PC-9 (cell line): ENCODE measurements around the gene BST2. TPM values are rescaled to one million over a fixed set of nuclear protein-coding genes. Genes with fewer than 3 reads are reported as not detected.
A peak's percentile ranks its signal among the peaks of the same experiment; 100 is the strongest.

Experiments used
- BruUV-seq: library from RNA; stranded (reverse); fragments of 400-500 nt; replicated peaks from 2 replicates; lab custom pipeline; 2021; lab: Mats Ljungman, UMichigan
- CTCF ChIA-PET: fragments of 300-600 bp; sonication (Branson Sonifier 250); formaldehyde crosslinking; loops from one replicate; lab custom pipeline; 2022; ENCODE audit warnings: antibody characterized with exemption; lab: Charles Lee
- POLR2A ChIA-PET: fragments of 300-600 bp; sonication (Branson Sonifier 250); formaldehyde crosslinking; loops from one replicate; lab custom pipeline; 2022; ENCODE audit warnings: antibody characterized with exemption; ENCODE audit not compliant: unreplicated experiment; lab: Charles Lee
- DNase-seq, 2 experiments: peaks; one replicate each; pipeline versions ENCODE4 v3.0.0 to v3.0.0-alpha.2; 2015 to 2022; ENCODE audit warnings: mixed read lengths in 1 of 2
- H2AFZ ChIP-seq: fragments of 200-600 bp; sonication (generic); 2 replicates; pipeline ENCODE4 v1.8.1; 2017; ENCODE audit warnings: antibody characterized with exemption
- H3F3A ChIP-seq: fragments of 200-600 bp; sonication (generic); 2 replicates; pipeline ENCODE4 v1.8.1; 2017; ENCODE audit warnings: antibody characterized with exemption, mild to moderate bottlenecking, low read depth; ENCODE audit not compliant: insufficient read depth
- H3K27ac ChIP-seq: fragments of 200-600 bp; sonication (generic); 2 replicates; pipeline ENCODE4 v1.6.1; 2016; ENCODE audit warnings: mixed run types
- H3K27me3 ChIP-seq: fragments of 200-600 bp; sonication (generic); 2 replicates; pipeline ENCODE4 v1.6.1; 2016; ENCODE audit warnings: low read depth, mixed run types; ENCODE audit not compliant: insufficient read depth
- H3K36me3 ChIP-seq: fragments of 200-600 bp; sonication (generic); 2 replicates; pipeline ENCODE4 v1.6.1; 2016; ENCODE audit warnings: low read depth, mixed run types
- H3K4me1 ChIP-seq: fragments of 200-600 bp; sonication (generic); replicated peaks from 2 replicates; pipeline ENCODE4 v1.6.1; 2016; ENCODE audit warnings: mixed run types; ENCODE audit not compliant: insufficient read depth
- H3K4me2 ChIP-seq: fragments of 200-600 bp; sonication (generic); 2 replicates; pipeline ENCODE4 v1.6.1; 2017; ENCODE audit warnings: mixed run types
- H3K4me3 ChIP-seq: fragments of 200-600 bp; sonication (generic); 2 replicates; pipeline ENCODE4 v1.6.1; 2016; ENCODE audit warnings: mixed run types
- H3K79me2 ChIP-seq: fragments of 200-600 bp; sonication (generic); 2 replicates; pipeline ENCODE4 v1.6.1; 2017; ENCODE audit warnings: low read depth, mixed run types
- H3K9me2 ChIP-seq: fragments of 200-600 bp; sonication (generic); 2 replicates; pipeline ENCODE4 v1.8.1; 2017; ENCODE audit warnings: mild to moderate bottlenecking; ENCODE audit not compliant: insufficient read depth
- H3K9me3 ChIP-seq: fragments of 200-600 bp; sonication (generic); 2 replicates; pipeline ENCODE4 v1.8.1; 2016; ENCODE audit warnings: low read depth; ENCODE audit not compliant: insufficient read depth
- H4K20me1 ChIP-seq: fragments of 200-600 bp; sonication (generic); 2 replicates; pipeline ENCODE4 v1.8.1; 2017; ENCODE audit not compliant: insufficient read depth
- CTCF ChIP-seq: fragments of 200-600 bp; sonication (generic); conservative IDR thresholded peaks from 2 replicates; pipeline ENCODE4 v1.6.1; 2017; ENCODE audit warnings: mixed run types, antibody characterized with exemption, mild to moderate bottlenecking, moderate library complexity
- EZH2 ChIP-seq: fragments of 200-600 bp; sonication (generic); IDR thresholded peaks from 2 replicates; pipeline ENCODE4 v1.8.0; 2017; ENCODE audit warnings: antibody characterized with exemption, low read depth
- intact Hi-C: fragments of 100-400 bp; cut with micrococcal nuclease; formaldehyde crosslinking; loops from one replicate; pipeline ENCODE4 v1.10.0; 2022; ENCODE audit not compliant: unreplicated experiment
- total RNA-seq: library from RNA; stranded (reverse); gene quantifications from 2 replicates; pipeline ENCODE4 v1.2.3, GENCODE V29; 2021

BST2 gene
- total RNA-seq, 1 experiment from 2014 or later, result 2.7 TPM

DNA sequence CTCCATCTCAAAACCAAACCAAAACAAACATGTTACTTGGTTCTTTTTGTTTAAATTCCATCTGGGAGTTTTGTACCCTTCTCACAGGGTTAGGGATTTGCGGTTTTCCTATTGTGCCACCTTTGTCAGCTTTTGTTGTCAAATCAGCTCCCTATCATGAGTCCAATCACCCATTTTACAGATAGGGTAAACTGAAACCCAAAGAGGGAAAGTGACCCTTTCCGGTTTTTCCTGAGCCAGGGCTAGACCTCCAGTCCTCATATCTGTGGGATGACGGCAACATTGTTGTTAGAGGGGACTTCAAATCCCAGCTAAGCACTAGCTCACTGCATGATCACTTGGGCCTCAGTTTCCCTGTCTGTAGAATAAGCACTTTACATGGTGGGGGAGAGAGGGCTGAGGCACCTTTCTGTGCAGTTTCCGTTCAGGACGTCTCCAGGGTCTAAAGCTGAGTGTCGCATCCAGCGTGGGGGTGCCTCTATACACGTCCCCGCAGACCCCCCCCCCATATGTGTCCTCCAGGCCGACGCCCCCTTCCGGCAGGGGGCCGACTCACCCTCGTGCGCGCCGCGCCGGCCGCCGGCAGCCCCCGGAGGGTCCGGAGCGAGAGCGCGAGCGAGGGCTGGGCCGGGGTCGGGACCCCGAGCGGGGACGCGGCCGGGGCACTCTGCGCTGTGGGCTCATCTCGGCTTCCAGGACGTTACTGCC lies 15.3 kb downstream of the BST2 start:
- Histone ChIP-seq H3K4me1 (peaks cover 7% of the 10 kb centered on the region), H3K4me2 (peak overlapping the region; percentile 96; the same call in 1 of the 2 replicates), H2AFZ (no peak overlapping the region), H3K27ac (no peak overlapping the region), H3K79me2 (no peaks in the 10 kb centered on the region), H3F3A (peaks cover 7% of the 10 kb centered on the region; the same call in 1 of the 2 replicates), H3K4me3 (no peak overlapping the region), H3K27me3 (no peaks in the 10 kb centered on the region), H3K9me3 (0 out of 2 replicates have a peak, but pooled peaks cover 4% of the 10 kb centered on the region), H3K9me2 (no peaks in the 10 kb centered on the region), H4K20me1 (no peaks in the 10 kb centered on the region), H3K36me3 (no peaks in the 10 kb centered on the region)
- CTCF ChIA-PET, result interaction anchor here (0.5 to 1.2 kb wide), 3 partner anchors 46 to 97 kb away, joined by 3 to 4 read pairs (median 4); partner anchors contain the start of gene NXNL1
- BruUV-seq, result no TSS peak
- no peak for DNase-seq
- intact Hi-C loops, result no loop called here
- TF ChIP-seq EZH2, result no peak
- TF ChIP-seq CTCF, result no peak
- POLR2A ChIA-PET, result no interaction called here

DNA sequence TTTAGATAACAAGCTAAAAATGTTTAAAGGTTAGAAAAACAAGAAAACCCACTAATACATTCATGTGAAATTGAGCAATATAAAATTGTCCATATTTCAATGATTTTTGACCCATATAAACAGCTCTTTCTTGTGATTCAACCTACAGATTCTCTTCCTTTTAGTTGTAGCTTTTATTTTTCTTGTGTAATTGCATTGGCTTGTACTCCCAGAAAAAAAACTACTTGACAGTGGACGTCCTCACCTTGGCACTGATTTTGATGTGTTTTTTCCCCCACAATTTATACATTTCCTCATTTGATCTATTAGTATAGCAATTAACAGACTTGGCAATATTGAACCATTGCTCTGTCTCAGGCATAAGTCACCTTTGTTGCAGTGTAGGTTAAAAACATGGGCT lies 16.1 kb downstream of the BST2 start:
- Histone ChIP-seq H3K27ac (no peak overlapping the region), H4K20me1 (no peaks in the 10 kb centered on the region), H3K4me1 (peaks cover 7% of the 10 kb centered on the region), H3K27me3 (no peaks in the 10 kb centered on the region), H3K9me2 (no peaks in the 10 kb centered on the region), H3K36me3 (no peaks in the 10 kb centered on the region), H3K9me3 (0 out of 2 replicates have a peak, but pooled peaks cover 4% of the 10 kb centered on the region), H3K4me2 (no peak overlapping the region), H3K4me3 (no peak overlapping the region), H3K79me2 (no peaks in the 10 kb centered on the region), H2AFZ (no peak overlapping the region), H3F3A (peaks cover 7% of the 10 kb centered on the region; the same call in 1 of the 2 replicates)
- no peak for TF ChIP-seq EZH2
- TF ChIP-seq CTCF, result no peak
- ChIA-PET CTCF (interaction anchor here (1.2 kb wide), 1 partner anchor 46 kb away, joined by 3 read pairs; no protein-coding TSS in a partner anchor), POLR2A (no interaction called here)
- intact Hi-C loops, result no loop called here
- no peak for DNase-seq
- no TSS peak for BruUV-seq

DNA sequence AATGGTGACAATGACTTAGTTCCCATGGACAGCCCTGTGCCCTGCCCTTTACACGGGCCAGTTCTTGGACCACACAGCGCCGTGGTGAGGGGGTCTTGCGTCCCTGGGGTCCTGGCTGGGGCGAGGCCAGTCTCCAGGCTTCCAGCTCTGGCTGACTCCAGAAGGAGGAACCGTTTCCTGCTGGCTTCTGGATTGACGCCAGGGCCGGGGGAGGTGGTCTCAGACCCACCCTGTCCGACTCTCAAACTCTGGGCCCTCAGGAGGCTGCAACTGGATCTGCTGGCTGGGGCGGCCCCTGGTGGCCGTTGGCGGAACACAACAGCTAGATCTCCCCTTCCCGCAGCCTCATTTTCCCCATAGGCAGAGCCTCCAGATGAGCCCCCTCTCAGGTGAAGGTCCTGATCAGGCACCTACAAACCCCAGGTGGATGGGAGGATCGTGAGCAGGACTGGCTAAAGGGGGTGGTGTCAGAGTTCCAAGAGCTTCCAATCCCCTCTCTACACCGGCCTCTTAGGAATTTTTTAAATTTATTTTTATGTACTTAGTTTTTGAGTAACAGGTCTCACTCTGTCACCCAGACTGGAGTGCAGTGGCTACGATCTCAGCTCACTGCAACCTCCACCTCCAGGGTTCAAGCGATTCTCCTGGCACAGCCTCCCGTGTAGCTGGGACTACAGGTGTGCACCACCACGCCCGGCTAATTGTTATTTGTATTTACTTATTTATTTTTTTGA lies 19.4 kb downstream of the BST2 start:
- BruUV-seq, result no TSS peak
- Histone ChIP-seq H3K9me2 (no peaks in the 10 kb centered on the region), H3K4me2 (no peak overlapping the region), H3K79me2 (no peaks in the 10 kb centered on the region), H3K4me3 (no peak overlapping the region), H3K27me3 (no peaks in the 10 kb centered on the region), H3F3A (peaks cover 24% of the 10 kb centered on the region; the same call in 1 of the 2 replicates), H3K4me1 (peaks cover 9% of the 10 kb centered on the region), H3K9me3 (0 out of 2 replicates have a peak, but pooled peaks cover 4% of the 10 kb centered on the region), H3K36me3 (no peaks in the 10 kb centered on the region), H3K27ac (no peak overlapping the region), H4K20me1 (no peaks in the 10 kb centered on the region), H2AFZ (no peak overlapping the region)
- ChIA-PET CTCF (interaction anchor here (0.6 to 0.8 kb wide), 4 partner anchors 81 to 312 kb away, joined by 3 to 11 read pairs (median 4); partner anchors contain the start of gene MRPL34), POLR2A (interaction anchor here (0.6 to 0.7 kb wide), 2 partner anchors 53 to 65 kb away, joined by 3 read pairs; no protein-coding TSS in a partner anchor)
- intact Hi-C loops, result loop anchor here (1.0 to 2.0 kb wide), 3 partner anchors 40 to 93 kb away; partner anchors contain the start of gene MRPL34
- DNase-seq, result peak in 1 of 2 experiments; percentile 55
- TF ChIP-seq CTCF (peak; percentile 97), EZH2 (no peak)
